GM19035 (cell line): ENCODE results near the gene GINS2.

Experiments used
- ATAC-seq: cut with Tn5 transposase; IDR thresholded peaks from one replicate; pipeline ENCODE4 v1.9.1; 2021; ENCODE audit not compliant: unreplicated experiment

Gene GINS2

GRCh38 chr16:85655216-85656129, 33.3 kb downstream of the GINS2 start:
- ATAC-seq, result no peak

GRCh38 chr16:85654251-85655095, 34.3 kb downstream of the GINS2 start:
- ATAC-seq, result no peak

GRCh38 chr16:85653290-85653891, 35.4 kb downstream of the GINS2 start:
- ATAC-seq, result no peak

GRCh38 chr16:85652431-85653221, 36.1 kb downstream of the GINS2 start:
- ATAC-seq, result no peak

- ATAC-seq, result no peak
Measured at GRCh38 chr16:85651629-85652430, 36.9 kb downstream of the GINS2 start.

- ATAC-seq, result no peak
Measured at GRCh38 chr16:85650844-85651628, 37.7 kb downstream of the GINS2 start.

GRCh38 chr16:85650135-85650843, 38.5 kb downstream of the GINS2 start:
- no peak for ATAC-seq

GRCh38 chr16:85649411-85650134, 39.2 kb downstream of the GINS2 start:
- ATAC-seq, result no peak

- ATAC-seq, result no peak
Measured at GRCh38 chr16:85648805-85649204, 39.9 kb downstream of the GINS2 start.

- ATAC-seq, result no peak
Measured at GRCh38 chr16:85648070-85648714, 40.6 kb downstream of the GINS2 start.

GRCh38 chr16:85646976-85647375, 41.8 kb downstream of the GINS2 start:
- ATAC-seq, result no peak

- ATAC-seq, result no peak
Measured at GRCh38 chr16:85646358-85646907, 42.3 kb downstream of the GINS2 start.

- no peak for ATAC-seq
Measured at GRCh38 chr16:85645021-85645589, 43.6 kb downstream of the GINS2 start.

- no peak for ATAC-seq
Measured at GRCh38 chr16:85644093-85644712, 44.6 kb downstream of the GINS2 start.

- ATAC-seq, result no peak
Measured at GRCh38 chr16:85643631-85644030, 45.1 kb downstream of the GINS2 start.

- no peak for ATAC-seq
Measured at GRCh38 chr16:85642762-85643358, 45.9 kb downstream of the GINS2 start.
